Fibroblast of skin of scalp (primary cell): ENCODE data around the gene OPRD1.
"Not testable (repeated sequence)": the region's sequence is repeated elsewhere in the genome, so short reads cannot be mapped to it uniquely, and the experiment has no call there.

Experiments
- DNase-seq: peaks from one replicate; pipeline ENCODE4 v3.0.0-alpha.2; 2013

OPRD1 gene

DNA sequence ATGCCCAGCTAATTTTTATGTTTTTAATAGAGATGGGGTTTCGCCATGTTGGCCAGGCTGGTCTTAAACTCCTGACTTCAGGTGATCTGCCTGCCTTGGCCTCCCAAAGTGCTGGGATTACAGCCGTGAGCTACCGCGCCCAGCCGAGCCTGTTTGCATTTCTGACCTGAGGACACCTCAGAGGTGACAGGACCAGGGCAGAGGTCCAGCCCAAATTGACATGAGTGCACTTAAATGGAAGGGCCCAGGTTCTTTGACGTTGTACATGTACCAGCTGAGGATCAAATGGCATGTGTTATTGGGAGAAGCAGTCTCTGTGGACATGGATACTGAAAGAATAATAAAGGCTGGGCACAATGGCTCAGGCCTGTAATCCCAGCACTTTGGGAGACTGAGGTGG is 35.2 kb downstream of the OPRD1 start:
- DNase-seq, result not testable (repeated sequence)

DNA sequence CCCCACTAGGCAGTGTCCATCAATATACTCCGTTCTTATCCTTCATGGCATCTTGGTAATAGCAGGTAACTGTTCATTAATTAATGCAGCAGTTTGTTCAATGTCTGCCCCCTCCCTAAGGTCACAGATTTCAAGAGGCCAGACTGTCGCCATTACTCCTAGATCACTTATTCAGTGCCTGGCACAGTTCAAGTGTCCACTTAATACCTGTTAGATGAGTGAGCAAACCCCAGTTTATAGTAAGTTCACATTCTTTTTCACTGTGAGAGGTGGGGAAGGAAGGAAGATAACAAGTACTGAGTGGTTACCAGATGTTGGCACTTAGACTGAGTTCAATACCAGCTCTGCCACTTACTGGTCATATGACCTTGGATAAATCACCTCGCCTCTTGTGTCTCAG is 36.4 kb downstream of the OPRD1 start:
- DNase-seq, result no peak

DNA sequence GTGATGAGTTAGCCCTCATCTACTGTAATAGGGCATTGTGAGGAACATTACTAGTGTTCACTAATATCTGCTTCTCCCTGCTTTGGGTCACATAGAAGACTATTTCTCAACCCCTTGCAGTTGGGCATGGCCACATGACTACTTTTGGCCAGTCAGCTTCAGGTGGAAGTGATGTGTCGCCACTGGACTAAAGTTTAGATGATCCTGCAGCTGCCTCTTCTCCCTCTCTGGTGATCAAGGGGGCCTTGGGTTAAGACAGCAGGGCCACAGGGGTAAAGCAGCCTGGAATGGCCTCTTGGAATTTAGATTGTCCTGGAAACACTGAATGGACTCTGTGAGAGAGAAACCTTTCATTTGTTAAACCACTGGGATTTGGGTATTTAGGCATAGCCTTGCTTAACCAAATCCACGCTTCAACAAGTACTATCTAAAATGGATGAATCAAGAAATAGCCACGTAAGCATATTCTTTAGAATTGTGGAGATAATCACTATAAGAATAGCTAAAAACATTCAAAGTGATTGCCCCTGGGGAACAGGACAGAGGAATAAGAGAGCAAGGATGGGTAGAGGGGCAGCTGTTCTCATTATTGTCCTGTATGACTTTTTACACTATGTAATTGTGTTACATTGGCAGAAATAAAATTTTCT is 41.2 kb downstream of the OPRD1 start:
- no peak for DNase-seq

DNA sequence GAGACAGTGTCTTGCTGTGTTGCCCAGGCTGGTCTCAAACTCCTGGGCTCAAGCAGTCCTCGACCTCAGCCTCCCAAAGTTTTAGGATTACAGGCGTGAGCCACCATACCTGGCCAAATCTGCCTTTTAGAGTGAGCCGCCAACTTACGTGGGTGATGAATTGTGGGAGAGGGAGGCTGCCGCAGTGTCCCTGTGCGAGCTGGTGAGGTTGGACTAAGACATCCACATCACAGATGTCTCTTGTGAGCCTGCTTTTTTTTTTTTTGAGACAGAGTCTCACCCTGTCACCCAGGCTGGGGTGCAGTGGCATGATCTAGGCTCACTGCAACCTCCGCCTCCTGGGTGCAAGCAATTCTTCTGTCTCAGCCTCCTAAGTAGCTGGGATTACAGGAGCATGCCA is 42.4 kb downstream of the OPRD1 start:
- DNase-seq, result not testable (repeated sequence)

DNA sequence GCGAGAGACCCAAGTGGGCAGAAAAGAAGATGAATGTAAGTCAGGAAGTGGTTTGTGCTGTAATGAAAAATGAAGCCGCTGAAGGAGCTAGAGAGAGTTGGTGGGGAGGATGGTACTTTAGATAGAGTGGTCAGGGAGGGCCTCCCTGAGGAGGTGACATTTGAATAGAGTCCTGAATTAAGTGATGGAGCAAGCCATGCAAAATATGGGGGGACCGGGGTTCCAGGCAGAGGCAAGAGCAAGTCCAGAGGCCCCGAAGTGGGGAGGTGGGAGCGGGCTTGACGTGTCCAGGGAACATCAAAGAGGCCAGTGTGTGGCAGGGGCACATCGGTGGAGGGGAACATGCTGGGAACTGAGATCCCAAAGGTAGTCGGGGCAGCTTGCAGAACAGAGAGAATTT is 43.1 kb downstream of the OPRD1 start:
- DNase-seq, result no peak

DNA sequence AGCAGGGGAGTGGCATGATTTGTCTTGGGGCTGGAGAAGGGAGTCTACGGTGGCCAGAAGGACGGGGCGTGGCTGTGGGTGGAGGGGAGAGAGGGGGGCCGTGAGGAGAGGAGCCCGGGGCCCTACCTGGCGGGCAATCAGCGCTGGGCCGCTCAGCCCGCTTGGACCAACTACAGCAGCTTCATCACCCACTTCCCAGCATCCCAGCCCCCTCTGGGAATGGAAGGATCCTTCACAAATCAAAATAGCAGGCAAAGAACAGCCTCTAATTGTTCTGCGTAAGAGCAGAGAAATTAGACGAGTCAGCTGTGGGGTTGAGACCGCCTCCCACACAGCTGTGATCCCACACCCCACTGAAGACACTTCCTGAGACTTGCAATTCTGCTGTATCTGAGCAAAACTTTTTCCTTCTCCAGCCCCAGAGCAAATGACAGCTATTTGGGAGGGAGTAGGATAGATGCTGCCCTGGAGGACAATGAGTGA is 43.5 kb downstream of the OPRD1 start:
- DNase-seq, result no peak

DNA sequence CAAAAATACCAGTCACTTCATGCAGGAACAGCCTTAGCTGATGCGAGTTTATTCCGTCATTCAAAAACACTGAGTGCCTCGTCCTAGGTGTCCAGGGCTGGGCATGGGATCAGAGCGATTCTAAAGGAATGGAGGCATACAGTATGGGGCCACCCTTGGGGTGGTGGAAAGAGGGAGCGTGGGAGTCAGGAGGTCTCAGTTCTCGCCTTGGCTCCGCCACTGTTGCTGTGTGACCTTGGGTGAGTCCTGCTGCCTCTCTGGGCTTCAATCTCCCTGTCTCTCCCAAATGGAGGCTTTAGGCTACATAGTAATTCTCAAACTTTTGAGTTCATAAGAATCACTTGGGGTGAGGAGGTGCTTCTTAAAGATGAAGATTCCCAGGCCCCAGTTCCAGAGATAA is 44.0 kb downstream of the OPRD1 start:
- DNase-seq, result no peak

DNA sequence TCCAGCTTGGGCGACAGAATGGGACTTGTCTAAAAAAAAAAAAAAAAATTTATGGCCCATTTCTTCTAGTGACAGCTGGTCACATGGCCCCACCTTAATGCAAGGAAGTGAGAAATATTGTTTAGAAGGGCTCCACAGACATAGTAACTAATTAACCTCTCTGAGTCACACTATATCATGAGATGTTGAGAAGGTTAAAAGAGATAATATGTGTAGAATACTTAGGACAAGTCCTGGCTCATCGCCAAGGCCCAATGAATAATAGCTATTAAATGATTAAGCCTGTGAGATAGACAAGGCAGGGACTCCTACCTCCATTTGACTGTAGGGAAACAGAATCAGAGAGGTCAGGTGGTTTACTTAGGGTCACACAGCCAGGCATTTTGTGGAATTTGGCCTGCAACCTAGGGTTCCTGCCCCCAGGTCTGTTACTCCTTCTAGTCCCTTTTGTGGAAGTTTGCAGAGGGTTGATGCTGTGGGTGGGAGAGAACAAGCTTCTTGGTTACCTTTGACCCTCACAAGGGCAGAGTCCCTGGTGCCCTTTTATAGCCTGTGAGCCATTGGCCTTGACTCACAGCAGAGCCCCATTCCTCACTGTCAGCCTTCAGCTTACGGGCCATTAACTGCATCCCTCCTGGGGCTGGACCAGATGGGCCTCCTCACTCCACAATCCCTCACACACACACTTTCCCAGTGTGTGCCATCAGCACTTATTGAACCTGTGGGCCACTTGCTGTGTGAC is 48.5 kb downstream of the OPRD1 start:
- no peak for DNase-seq

DNA sequence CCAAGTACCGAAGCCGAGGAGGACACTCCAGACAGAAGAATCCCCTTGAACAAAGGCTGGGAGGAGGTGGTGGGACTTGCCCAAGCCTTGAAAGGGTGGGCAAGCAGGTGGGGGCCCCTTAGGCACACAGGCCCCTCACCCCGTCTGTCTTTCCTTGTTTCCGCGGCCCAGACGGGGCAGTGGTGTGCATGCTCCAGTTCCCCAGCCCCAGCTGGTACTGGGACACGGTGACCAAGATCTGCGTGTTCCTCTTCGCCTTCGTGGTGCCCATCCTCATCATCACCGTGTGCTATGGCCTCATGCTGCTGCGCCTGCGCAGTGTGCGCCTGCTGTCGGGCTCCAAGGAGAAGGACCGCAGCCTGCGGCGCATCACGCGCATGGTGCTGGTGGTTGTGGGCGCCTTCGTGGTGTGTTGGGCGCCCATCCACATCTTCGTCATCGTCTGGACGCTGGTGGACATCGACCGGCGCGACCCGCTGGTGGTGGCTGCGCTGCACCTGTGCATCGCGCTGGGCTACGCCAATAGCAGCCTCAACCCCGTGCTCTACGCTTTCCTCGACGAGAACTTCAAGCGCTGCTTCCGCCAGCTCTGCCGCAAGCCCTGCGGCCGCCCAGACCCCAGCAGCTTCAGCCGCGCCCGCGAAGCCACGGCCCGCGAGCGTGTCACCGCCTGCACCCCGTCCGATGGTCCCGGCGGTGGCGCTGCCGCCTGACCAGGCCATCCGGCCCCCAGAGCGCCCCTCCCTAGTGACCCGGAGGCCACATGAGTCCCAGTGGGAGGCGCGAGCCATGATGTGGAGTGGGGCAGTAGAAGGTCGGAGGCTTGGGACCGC is 50.8 kb downstream of the OPRD1 start:
- no peak for DNase-seq

DNA sequence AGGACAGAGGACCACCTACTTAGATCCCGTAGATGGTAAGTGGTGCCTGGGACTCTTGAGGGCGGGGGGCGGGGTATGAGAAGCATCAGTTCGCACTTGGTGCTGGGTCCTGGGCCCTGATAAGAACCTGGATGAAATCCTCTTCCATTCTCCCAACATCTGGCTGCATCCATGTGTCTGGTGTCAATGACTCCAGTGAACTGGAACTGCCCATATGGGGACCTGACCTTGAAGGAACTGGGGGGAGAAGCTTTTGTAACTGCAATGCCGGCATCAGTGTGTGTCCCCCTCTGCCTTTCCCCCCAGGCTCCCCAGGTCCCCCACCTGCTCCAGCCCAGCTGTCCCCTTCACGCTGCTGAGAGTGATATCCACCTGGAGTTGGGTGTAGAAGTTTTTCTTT is 52.7 kb downstream of the OPRD1 start:
- DNase-seq, result no peak

DNA sequence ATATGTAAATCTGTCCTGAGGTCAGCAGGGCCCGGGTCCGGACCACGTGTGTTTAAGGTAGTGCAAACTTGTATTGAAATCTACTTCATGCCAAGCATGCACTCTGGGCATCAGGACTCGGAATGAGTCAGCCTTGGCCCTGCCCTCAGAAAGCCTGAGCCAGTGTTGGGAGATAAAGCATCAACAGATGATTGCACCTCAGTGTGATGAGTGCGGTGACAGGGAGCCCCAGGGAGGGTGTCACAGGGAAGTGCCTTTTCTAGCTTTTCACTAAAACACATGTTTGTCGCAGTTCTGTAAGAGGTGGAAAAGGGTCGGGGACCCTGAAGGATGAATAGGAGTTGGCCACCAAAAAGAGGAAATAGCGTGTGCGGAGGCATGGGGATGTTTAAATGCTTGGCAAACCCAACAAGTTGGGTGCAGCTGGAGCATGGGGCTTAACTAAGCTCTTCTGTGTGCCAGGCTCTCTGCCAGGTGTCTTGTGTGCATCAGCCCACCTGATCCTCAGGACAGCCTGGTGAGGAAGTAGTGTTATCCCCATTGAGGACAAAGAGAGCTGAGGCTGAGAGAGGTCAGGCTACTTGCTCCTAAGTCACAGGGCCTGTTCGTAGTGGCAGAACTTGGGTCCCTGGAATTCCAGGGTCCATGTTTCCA is 54.2 kb downstream of the OPRD1 start:
- no peak for DNase-seq

DNA sequence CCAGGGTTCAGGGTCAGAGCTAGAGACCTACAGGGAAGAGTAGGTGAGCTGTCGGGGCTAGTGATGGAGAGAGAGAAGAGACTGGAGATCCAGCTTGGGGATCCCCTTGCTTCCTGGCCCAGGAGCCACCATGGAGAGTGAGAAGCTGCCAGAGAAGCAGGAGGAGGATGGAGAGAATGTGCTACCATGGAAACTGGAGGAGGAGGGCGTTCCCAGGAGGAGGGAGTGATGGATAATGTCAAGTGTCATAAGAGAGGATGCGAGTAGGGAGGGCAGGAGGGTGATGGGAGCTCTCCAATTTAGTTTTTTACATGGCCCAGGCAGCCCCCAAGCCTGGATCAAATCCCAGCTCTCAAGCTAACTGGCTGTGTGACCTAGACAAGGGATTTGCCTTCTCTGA is 55.9 kb downstream of the OPRD1 start:
- DNase-seq, result no peak

DNA sequence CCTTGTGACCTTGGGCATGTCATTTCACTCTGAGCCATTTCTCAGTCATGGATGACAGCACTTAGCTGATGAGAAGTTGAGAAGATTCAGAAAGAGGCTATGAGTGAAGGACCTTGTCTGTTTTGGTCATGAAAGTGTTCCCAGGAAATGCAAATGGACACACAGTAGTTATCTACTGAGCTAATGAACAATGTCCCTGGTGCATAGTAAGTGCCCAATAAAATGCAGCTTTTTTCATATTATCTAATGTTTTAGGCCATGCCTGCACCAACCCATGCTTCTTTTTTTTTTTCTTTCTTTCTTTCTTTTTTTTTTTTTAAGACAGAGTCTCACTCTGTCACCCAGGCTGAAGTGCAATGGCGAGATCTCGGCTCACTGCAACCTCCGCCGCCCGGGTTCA is 58.0 kb downstream of the OPRD1 start:
- DNase-seq, result no peak

DNA sequence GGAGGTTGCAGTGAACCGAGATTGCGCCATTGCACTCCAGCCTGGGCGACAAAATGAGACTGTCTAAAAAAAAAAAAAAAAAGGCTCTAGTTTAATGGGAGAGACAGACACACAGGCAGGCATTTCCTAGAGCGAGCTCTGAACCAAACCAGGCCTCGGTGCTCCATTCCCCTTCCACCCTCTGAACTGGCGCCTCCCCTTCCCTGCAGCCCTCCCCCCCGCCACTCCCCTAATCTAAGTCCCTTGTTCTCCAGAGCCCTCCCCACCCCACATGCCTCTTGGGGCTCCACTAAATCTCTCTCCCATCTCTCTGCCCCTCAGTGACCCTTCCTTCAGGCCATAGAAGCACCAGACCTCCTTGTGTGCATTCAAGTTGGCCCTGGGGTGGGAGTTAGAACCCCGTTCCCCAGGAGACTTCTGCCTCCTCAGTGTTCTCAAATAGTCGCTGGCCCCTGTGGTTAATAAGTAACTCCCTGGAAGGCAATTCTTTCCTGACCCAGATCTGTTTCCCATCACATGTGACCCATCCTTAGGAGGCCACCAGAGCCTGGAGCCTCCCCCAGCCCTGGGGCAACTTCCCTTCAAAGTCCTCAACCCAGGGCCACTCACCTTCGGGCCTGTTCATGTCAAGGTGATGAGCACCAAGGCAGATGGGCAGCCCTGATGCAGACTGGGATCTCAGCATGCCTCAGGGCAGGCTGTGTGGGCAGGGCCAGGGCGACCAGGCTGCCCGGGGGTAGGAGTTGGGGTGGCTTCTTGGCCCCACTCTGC is 59.8 kb downstream of the OPRD1 start:
- DNase-seq, result no peak

DNA sequence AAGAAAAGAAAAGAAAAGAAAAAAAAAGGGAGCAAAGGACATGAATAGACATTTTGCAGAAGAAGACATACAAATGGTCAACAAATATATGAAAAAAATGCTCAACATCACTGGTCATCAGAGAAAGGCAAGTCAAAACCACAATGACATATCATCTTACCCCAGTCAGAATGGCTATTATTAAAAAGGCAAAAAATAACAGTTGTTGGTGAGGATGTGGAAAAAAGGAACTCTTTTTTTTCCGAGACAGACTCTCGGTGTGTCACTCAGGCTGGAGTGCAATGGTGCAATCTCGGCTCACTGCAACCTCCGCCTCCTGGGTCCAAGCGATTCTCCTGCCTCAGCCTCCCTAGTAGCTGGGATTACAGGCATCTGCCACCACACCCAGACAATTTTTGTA is 63.2 kb downstream of the OPRD1 start:
- DNase-seq, result not testable (repeated sequence)

DNA sequence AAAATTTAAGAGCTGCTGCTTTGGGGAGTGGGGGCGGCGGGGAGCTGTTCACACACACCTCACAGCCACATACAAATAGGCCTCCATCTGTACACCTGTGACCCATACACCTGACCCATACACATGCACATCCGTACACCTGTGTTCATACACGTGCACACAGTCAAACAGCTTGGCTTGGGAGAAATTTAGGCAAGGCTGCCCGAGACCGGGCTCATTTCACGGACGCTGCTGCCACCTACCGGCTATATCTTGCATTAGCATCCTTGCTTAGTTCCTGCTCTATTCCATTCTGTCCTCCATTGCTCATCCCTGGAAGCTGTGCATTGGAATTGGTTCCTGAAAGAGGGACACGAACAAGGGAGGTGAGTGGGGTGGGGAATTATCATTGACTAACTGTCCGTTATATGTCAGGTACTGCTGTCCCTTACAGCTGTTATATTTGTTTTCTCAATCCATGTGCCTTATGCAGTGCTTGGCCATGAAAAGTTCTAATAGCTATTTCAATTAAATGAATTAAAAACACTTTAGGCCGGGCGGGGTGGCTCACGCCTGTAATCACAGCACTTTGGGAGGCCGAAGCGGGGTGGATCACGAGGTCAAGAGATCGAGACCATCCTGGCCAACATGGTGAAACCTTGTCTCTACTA is 65.3 kb downstream of the OPRD1 start:
- peak; percentile 68 for DNase-seq

DNA sequence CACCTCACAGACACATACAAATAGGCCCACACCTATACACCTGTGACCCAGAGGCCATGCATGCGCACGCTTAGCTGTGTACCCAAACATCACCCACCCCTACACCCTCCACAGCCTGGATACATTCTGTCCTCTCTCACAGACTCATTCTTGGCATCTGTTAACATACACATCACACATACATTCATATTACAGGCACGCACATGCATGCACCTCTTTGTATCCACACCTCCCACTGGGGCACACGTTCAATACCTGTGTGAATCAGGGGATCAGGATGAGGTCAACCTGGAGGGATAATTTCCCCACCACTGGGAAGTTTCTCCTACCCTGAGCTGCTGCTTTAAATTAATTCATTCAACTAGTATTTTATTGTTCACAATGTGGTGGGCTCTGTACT is 66.8 kb downstream of the OPRD1 start:
- DNase-seq, result no peak

DNA sequence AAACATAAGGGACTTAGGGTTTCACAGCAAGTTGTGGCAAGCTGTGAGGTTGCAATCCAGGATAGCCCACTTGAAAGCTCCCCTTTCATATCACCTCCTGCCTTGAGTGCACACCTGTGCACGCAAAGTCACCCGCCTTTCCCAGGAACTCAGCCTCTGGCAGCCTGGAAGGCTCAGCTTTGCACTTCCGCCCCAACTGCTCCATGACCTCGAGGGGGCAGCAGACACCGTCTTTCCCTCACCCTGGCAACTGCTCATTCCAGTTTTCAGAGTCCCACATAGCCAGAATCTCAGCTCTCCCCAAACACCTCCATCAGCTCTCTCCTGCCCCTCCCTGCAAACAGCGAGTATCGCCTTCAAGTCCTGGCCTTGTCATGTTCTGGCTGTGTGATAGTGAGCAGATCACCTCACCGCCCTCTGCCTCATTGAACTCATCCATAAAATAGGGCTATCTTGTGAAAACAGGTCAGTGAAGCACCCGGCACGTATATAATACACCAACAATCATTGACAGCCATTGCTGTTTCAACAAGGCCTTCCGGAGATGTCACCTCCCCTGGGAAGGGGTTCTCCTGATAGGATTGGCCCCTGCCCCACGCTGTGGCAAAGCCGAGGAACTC is 70.1 kb downstream of the OPRD1 start:
- peak; percentile 89 for DNase-seq

DNA sequence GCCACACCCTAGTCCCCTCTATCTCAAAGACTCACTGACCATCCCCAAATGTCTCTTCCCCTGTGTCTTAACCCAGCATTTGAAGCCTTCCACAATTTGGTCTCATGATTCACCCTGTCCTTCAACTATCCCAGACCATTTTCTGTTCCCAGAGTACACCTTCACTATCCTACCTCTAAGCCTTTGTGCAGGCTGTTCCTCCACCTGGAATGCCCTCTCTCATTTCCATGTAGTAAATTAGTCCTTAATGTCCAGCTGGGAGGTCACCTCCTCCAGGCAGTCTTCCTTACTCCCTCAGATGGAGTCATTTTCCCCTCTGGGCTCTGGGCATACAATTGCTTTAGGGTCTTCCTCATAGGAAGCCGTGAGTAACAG is 71.3 kb downstream of the OPRD1 start:
- DNase-seq, result no peak

DNA sequence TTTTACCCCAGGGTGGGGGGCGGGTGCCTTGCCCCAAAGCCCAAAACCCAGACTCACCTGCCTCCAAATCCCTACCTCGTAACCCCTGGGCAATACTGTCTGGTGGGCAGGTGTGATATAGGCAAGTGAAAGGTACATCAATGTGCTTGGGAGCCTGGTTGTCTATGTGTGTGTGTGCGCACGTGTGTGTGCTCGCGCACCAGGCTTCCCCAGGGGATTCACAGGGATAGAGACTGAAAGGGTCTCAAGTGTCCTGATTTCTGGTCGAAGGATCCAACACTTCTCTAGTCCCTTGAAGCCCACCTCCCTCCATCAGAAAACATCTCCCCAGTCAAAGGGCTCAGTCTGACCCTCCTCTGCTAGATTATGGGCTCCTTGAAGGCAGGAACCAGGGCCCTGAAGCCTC is 73.5 kb downstream of the OPRD1 start:
- no peak for DNase-seq
